ENCODE measurements around the gene CLMP.
"Not testable (repeated sequence)": the region's sequence is repeated elsewhere in the genome, so short reads cannot be mapped to it uniquely, and the experiment has no call there.

The CLMP gene

GRCh38 chr11:123161376-123162030 is 33.5 kb downstream of the CLMP start:
- Histone ChIP-seq H3K4me3 (ENCODE audit: low read depth in 1 of 2, low read length in 2 of 2) (no peak overlapping the region), H3K27ac (ENCODE audit: low read depth, low read length) (no peak overlapping the region), H3K9ac (ENCODE audit: low read length) (no peak overlapping the region), H3K36me3 (ENCODE audit: insufficient read depth, low read length) (no peaks in the 10 kb centered on the region), H3K4me1 (ENCODE audit: insufficient read depth, low read length) (peaks cover 40% of the 10 kb centered on the region), H3K27me3 (ENCODE audit: control insufficient read depth in 1 of 2, insufficient read depth in 2 of 2, low read length in 2 of 2) (no peaks in the 10 kb centered on the region), H3K9me3 (ENCODE audit: low read length) (no peaks in the 10 kb centered on the region)

- no peaks in the 10 kb centered on the region for H3K27me3 ChIP-seq (ENCODE audit: control insufficient read depth in 1 of 2, insufficient read depth in 2 of 2, low read length in 2 of 2)
- no peak overlapping the region for H3K27ac ChIP-seq (ENCODE audit: low read depth, low read length)
- H3K9me3 ChIP-seq (ENCODE audit: low read length), result no peaks in the 10 kb centered on the region
- no peak overlapping the region for H3K4me3 ChIP-seq (ENCODE audit: low read depth in 1 of 2, low read length in 2 of 2)
- H3K36me3 ChIP-seq (ENCODE audit: insufficient read depth, low read length), result peaks cover 3% of the 10 kb centered on the region
- H3K4me1 ChIP-seq (ENCODE audit: insufficient read depth, low read length), result peaks cover 22% of the 10 kb centered on the region
- H3K9ac ChIP-seq (ENCODE audit: low read length), result no peak overlapping the region
These were observed 35.7 kb downstream of the CLMP start for GRCh38 chr11:123159183-123159857.

GRCh38 chr11:123158033-123159003 is 36.7 kb downstream of the CLMP start:
- peaks cover 3% of the 10 kb centered on the region for H3K36me3 ChIP-seq (ENCODE audit: insufficient read depth, low read length)
- peaks cover 22% of the 10 kb centered on the region for H3K4me1 ChIP-seq (ENCODE audit: insufficient read depth, low read length)
- H3K9me3 ChIP-seq (ENCODE audit: low read length), result no peaks in the 10 kb centered on the region
- H3K27me3 ChIP-seq (ENCODE audit: control insufficient read depth in 1 of 2, insufficient read depth in 2 of 2, low read length in 2 of 2), result no peaks in the 10 kb centered on the region
- no peak overlapping the region for H3K4me3 ChIP-seq (ENCODE audit: low read depth in 1 of 2, low read length in 2 of 2)
- H3K9ac ChIP-seq (ENCODE audit: low read length), result no peak overlapping the region
- no peak overlapping the region for H3K27ac ChIP-seq (ENCODE audit: low read depth, low read length)

- Histone ChIP-seq H3K27me3 (ENCODE audit: control insufficient read depth in 1 of 2, insufficient read depth in 2 of 2, low read length in 2 of 2) (no peaks in the 10 kb centered on the region), H3K9me3 (ENCODE audit: low read length) (no peaks in the 10 kb centered on the region), H3K4me3 (ENCODE audit: low read depth in 1 of 2, low read length in 2 of 2) (no peak overlapping the region), H3K27ac (ENCODE audit: low read depth, low read length) (no peak overlapping the region), H3K9ac (ENCODE audit: low read length) (no peak overlapping the region), H3K36me3 (ENCODE audit: insufficient read depth, low read length) (peaks cover 3% of the 10 kb centered on the region), H3K4me1 (ENCODE audit: insufficient read depth, low read length) (peaks cover 3% of the 10 kb centered on the region)
These were observed 42.1 kb downstream of the CLMP start for GRCh38 chr11:123152951-123153350.

- H3K27ac ChIP-seq (ENCODE audit: low read depth, low read length); H3K9me3 ChIP-seq (ENCODE audit: low read length); H3K36me3 ChIP-seq (ENCODE audit: insufficient read depth, low read length); H3K4me1 ChIP-seq (ENCODE audit: insufficient read depth, low read length); H3K4me3 ChIP-seq (ENCODE audit: low read depth in 1 of 2, low read length in 2 of 2); H3K27me3 ChIP-seq (ENCODE audit: control insufficient read depth in 1 of 2, insufficient read depth in 2 of 2, low read length in 2 of 2); H3K9ac ChIP-seq (ENCODE audit: low read length): not testable (repeated sequence)
These were observed 42.7 kb downstream of the CLMP start for GRCh38 chr11:123152346-123152745.

GRCh38 chr11:123151796-123152195 is 43.3 kb downstream of the CLMP start:
- Histone ChIP-seq H3K36me3 (ENCODE audit: insufficient read depth, low read length) (peaks cover 3% of the 10 kb centered on the region), H3K4me3 (ENCODE audit: low read depth in 1 of 2, low read length in 2 of 2) (no peak overlapping the region), H3K27me3 (ENCODE audit: control insufficient read depth in 1 of 2, insufficient read depth in 2 of 2, low read length in 2 of 2) (no peaks in the 10 kb centered on the region), H3K27ac (ENCODE audit: low read depth, low read length) (no peak overlapping the region), H3K9ac (ENCODE audit: low read length) (no peak overlapping the region), H3K9me3 (ENCODE audit: low read length) (no peaks in the 10 kb centered on the region), H3K4me1 (ENCODE audit: insufficient read depth, low read length) (no peaks in the 10 kb centered on the region)

GRCh38 chr11:123151366-123151765 is 43.7 kb downstream of the CLMP start:
- Histone ChIP-seq H3K9me3 (ENCODE audit: low read length) (no peaks in the 10 kb centered on the region), H3K4me3 (ENCODE audit: low read depth in 1 of 2, low read length in 2 of 2) (no peak overlapping the region), H3K9ac (ENCODE audit: low read length) (no peak overlapping the region), H3K4me1 (ENCODE audit: insufficient read depth, low read length) (no peaks in the 10 kb centered on the region), H3K27me3 (ENCODE audit: control insufficient read depth in 1 of 2, insufficient read depth in 2 of 2, low read length in 2 of 2) (no peaks in the 10 kb centered on the region), H3K36me3 (ENCODE audit: insufficient read depth, low read length) (peaks cover 3% of the 10 kb centered on the region), H3K27ac (ENCODE audit: low read depth, low read length) (no peak overlapping the region)

- H3K27me3 ChIP-seq (ENCODE audit: control insufficient read depth in 1 of 2, insufficient read depth in 2 of 2, low read length in 2 of 2), result no peaks in the 10 kb centered on the region
- peaks cover 2% of the 10 kb centered on the region for H3K36me3 ChIP-seq (ENCODE audit: insufficient read depth, low read length)
- H3K4me3 ChIP-seq (ENCODE audit: low read depth in 1 of 2, low read length in 2 of 2), result no peak overlapping the region
- no peak overlapping the region for H3K27ac ChIP-seq (ENCODE audit: low read depth, low read length)
- no peaks in the 10 kb centered on the region for H3K4me1 ChIP-seq (ENCODE audit: insufficient read depth, low read length)
- H3K9me3 ChIP-seq (ENCODE audit: low read length), result no peaks in the 10 kb centered on the region
- no peak overlapping the region for H3K9ac ChIP-seq (ENCODE audit: low read length)
These were observed 44.2 kb downstream of the CLMP start for GRCh38 chr11:123150882-123151281.

- H3K9ac ChIP-seq (ENCODE audit: low read length), result no peak overlapping the region
- H3K9me3 ChIP-seq (ENCODE audit: low read length), result no peaks in the 10 kb centered on the region
- H3K27ac ChIP-seq (ENCODE audit: low read depth, low read length), result no peak overlapping the region
- no peaks in the 10 kb centered on the region for H3K36me3 ChIP-seq (ENCODE audit: insufficient read depth, low read length)
- no peaks in the 10 kb centered on the region for H3K4me1 ChIP-seq (ENCODE audit: insufficient read depth, low read length)
- no peak overlapping the region for H3K4me3 ChIP-seq (ENCODE audit: low read depth in 1 of 2, low read length in 2 of 2)
- H3K27me3 ChIP-seq (ENCODE audit: control insufficient read depth in 1 of 2, insufficient read depth in 2 of 2, low read length in 2 of 2), result no peaks in the 10 kb centered on the region
These were observed 46.1 kb downstream of the CLMP start for GRCh38 chr11:123148965-123149364.

- no peak overlapping the region for H3K27ac ChIP-seq (ENCODE audit: low read depth, low read length)
- no peak overlapping the region for H3K9ac ChIP-seq (ENCODE audit: low read length)
- no peaks in the 10 kb centered on the region for H3K27me3 ChIP-seq (ENCODE audit: control insufficient read depth in 1 of 2, insufficient read depth in 2 of 2, low read length in 2 of 2)
- H3K9me3 ChIP-seq (ENCODE audit: low read length), result no peaks in the 10 kb centered on the region
- H3K36me3 ChIP-seq (ENCODE audit: insufficient read depth, low read length), result no peaks in the 10 kb centered on the region
- no peaks in the 10 kb centered on the region for H3K4me1 ChIP-seq (ENCODE audit: insufficient read depth, low read length)
- no peak overlapping the region for H3K4me3 ChIP-seq (ENCODE audit: low read depth in 1 of 2, low read length in 2 of 2)
These were observed 49.4 kb downstream of the CLMP start for GRCh38 chr11:123145661-123146060.

- no peak overlapping the region for H3K9ac ChIP-seq (ENCODE audit: low read length)
- H3K36me3 ChIP-seq (ENCODE audit: insufficient read depth, low read length), result no peaks in the 10 kb centered on the region
- H3K27ac ChIP-seq (ENCODE audit: low read depth, low read length), result no peak overlapping the region
- H3K9me3 ChIP-seq (ENCODE audit: low read length), result no peaks in the 10 kb centered on the region
- H3K4me1 ChIP-seq (ENCODE audit: insufficient read depth, low read length), result no peaks in the 10 kb centered on the region
- H3K27me3 ChIP-seq (ENCODE audit: control insufficient read depth in 1 of 2, insufficient read depth in 2 of 2, low read length in 2 of 2), result no peaks in the 10 kb centered on the region
- H3K4me3 ChIP-seq (ENCODE audit: low read depth in 1 of 2, low read length in 2 of 2), result no peak overlapping the region
These were observed 49.8 kb downstream of the CLMP start for GRCh38 chr11:123145220-123145619.
